Liver (tissue), 9 donors: ENCODE data around the gene SLC24A3. TPM values are rescaled to one million over a fixed set of nuclear protein-coding genes. Genes with fewer than 3 reads are reported as not detected.

Experiments
- DNase-seq: peaks from one replicate; pipeline ENCODE4 v3.0.0-alpha.2; 2017; ENCODE audit warnings: low spot score
- H3K27ac ChIP-seq, 2 donors: one replicate each; pipeline ENCODE4 v1.7.0; 2013; ENCODE audit warnings: inconsistent platforms in 2 of 2, low read length in 2 of 2, control low read depth in 1 of 2, low read depth in 1 of 2, mild to moderate bottlenecking in 1 of 2
- H3K27me3 ChIP-seq, 4 donors: one replicate each; pipeline versions ENCODE4 v1.6.1 to v1.7.0; 2013; ENCODE audit warnings: low read length in 3 of 4, inconsistent platforms in 1 of 4, mild to moderate bottlenecking in 1 of 4, moderate library complexity in 1 of 4; ENCODE audit not compliant: control insufficient read depth in 4 of 4, insufficient read depth in 4 of 4
- H3K36me3 ChIP-seq, 4 donors: one replicate each; pipeline versions ENCODE4 v1.6.1 to v1.7.0; 2013; ENCODE audit warnings: low read length in 3 of 4, mild to moderate bottlenecking in 3 of 4, low read depth in 1 of 4, moderate library complexity in 1 of 4; ENCODE audit not compliant: control insufficient read depth in 4 of 4, insufficient read depth in 3 of 4
- H3K4me1 ChIP-seq, 4 donors: one replicate each; pipeline versions ENCODE4 v1.6.1 to v1.7.0; 2013; ENCODE audit warnings: low read length in 3 of 4, mild to moderate bottlenecking in 3 of 4, moderate library complexity in 1 of 4; ENCODE audit not compliant: control insufficient read depth in 4 of 4, insufficient read depth in 4 of 4
- H3K4me3 ChIP-seq, 3 donors: one replicate each; pipeline versions ENCODE4 v1.6.1 to v1.7.0; 2013; ENCODE audit warnings: low read length in 3 of 3, control low read depth in 1 of 3, low read depth in 1 of 3, mild to moderate bottlenecking in 1 of 3
- H3K9ac ChIP-seq, 2 donors: one replicate each; pipeline ENCODE4 v1.7.0; 2013; ENCODE audit warnings: low read length in 2 of 2, mild to moderate bottlenecking in 2 of 2, moderate library complexity in 2 of 2, control low read depth in 1 of 2, low read depth in 1 of 2
- H3K9me3 ChIP-seq, 4 donors: one replicate each; pipeline versions ENCODE4 v1.6.1 to v1.7.0; 2013; ENCODE audit warnings: low read length in 3 of 4; ENCODE audit not compliant: control insufficient read depth in 4 of 4
- CTCF ChIP-seq: fragments of 150-350 bp; IDR thresholded peaks from 2 replicates; pipeline ENCODE4 v1.5.1; 2017; ENCODE audit warnings: improper control_type of control experiment, low read depth, low read length; ENCODE audit not compliant: missing input control
- EGR1 ChIP-seq, 2 donors: IDR thresholded peaks; 2 replicates each; pipeline ENCODE4 v1.6.1; 2016 to 2018; ENCODE audit warnings: antibody characterized with exemption in 2 of 2, low read depth in 2 of 2
- FOXA1 ChIP-seq: IDR thresholded peaks from 2 replicates; pipeline ENCODE4 v1.6.1; 2016; ENCODE audit warnings: antibody characterized with exemption
- FOXA2 ChIP-seq: IDR thresholded peaks from 2 replicates; pipeline ENCODE4 v1.6.1; 2016; ENCODE audit warnings: antibody characterized with exemption
- GABPA ChIP-seq, 2 donors: IDR thresholded peaks in 1 of 2; conservative IDR thresholded peaks in 1 of 2; 2 replicates each; pipeline ENCODE4 v1.6.1; 2016; ENCODE audit warnings: antibody characterized with exemption in 2 of 2, mild to moderate bottlenecking in 1 of 2, moderate library complexity in 1 of 2
- HNF4A ChIP-seq, 2 donors: conservative IDR thresholded peaks; 2 replicates each; pipeline ENCODE4 v1.6.1; 2016; ENCODE audit warnings: antibody characterized with exemption in 2 of 2, mild to moderate bottlenecking in 2 of 2
- HNF4G ChIP-seq: IDR thresholded peaks from 2 replicates; pipeline ENCODE4 v1.6.1; 2016; ENCODE audit warnings: antibody characterized with exemption
- JUND ChIP-seq, 2 donors: IDR thresholded peaks; 2 replicates each; pipeline ENCODE4 v1.6.1; 2016; ENCODE audit warnings: antibody characterized with exemption in 2 of 2
- NR2F2 ChIP-seq: IDR thresholded peaks from 2 replicates; pipeline ENCODE4 v1.6.1; 2016; ENCODE audit warnings: antibody characterized with exemption
- RAD21 ChIP-seq, 2 donors: IDR thresholded peaks; 2 replicates each; pipeline ENCODE4 v1.6.1; 2016; ENCODE audit warnings: antibody characterized with exemption in 2 of 2, mild to moderate bottlenecking in 2 of 2
- RXRA ChIP-seq, 2 donors: IDR thresholded peaks; 2 replicates each; pipeline ENCODE4 v1.6.1; 2017 to 2018; ENCODE audit warnings: antibody characterized with exemption in 2 of 2, mild to moderate bottlenecking in 1 of 2
- SP1 ChIP-seq: IDR thresholded peaks from 2 replicates; pipeline ENCODE4 v1.6.1; 2018; ENCODE audit warnings: antibody characterized with exemption, mild to moderate bottlenecking
- TAF1 ChIP-seq: conservative IDR thresholded peaks from 2 replicates; pipeline ENCODE4 v1.6.1; 2016; ENCODE audit warnings: antibody characterized with exemption, mild to moderate bottlenecking
- YY1 ChIP-seq: IDR thresholded peaks from 2 replicates; pipeline ENCODE4 v1.6.1; 2016; ENCODE audit warnings: antibody characterized with exemption, mild to moderate bottlenecking
- ZBTB33 ChIP-seq: IDR thresholded peaks from 2 replicates; pipeline ENCODE4 v1.6.1; 2016; ENCODE audit warnings: antibody characterized with exemption
- WGBS: extraction: QIAGEN DNeasy Blood & Tissue Kit; methylation state at CpG from one replicate; pipeline ENCODE4 v1.1.7; 2013; 5-methylcytosine and 5-hydroxymethylcytosine counted together
- polyA plus RNA-seq, 2 donors: library from polyadenylated mRNA; stranded (reverse) in 1 of 2; unstranded in 1 of 2; fragments of 200-250 nt in 1 of 2; fragments of >200 nt in 1 of 2; fragmentation: Nextera tagmentation in 1 of 2; extraction: Ambion mirVana in 1 of 2; gene quantifications; one replicate each; pipeline versions ENCODE4 v1.2.1 to v1.2.3, GENCODE V29; 2013 to 2015
- total RNA-seq, 2 donors: library from RNA; depleted of rRNA; stranded (reverse); fragments of >200 nt; gene quantifications; one replicate each; pipeline ENCODE4 v1.2.3, GENCODE V29; 2014
- TF ChIP-seq, protein P1 (sequence below): IDR thresholded peaks from 2 replicates; pipeline ENCODE4 v1.6.1; 2016; ENCODE audit warnings: antibody characterized with exemption
- TF ChIP-seq, protein P2 (sequence below): IDR thresholded peaks from 2 replicates; pipeline ENCODE4 v1.6.1; 2016; ENCODE audit warnings: antibody characterized with exemption, mild to moderate bottlenecking
- TF ChIP-seq, protein P3 (sequence below): IDR thresholded peaks from 2 replicates; pipeline ENCODE4 v1.6.1; 2016; ENCODE audit warnings: antibody characterized with exemption
- donor health status: healthy.
- donor health status: healthy.
- donor health status: healthy.
- donor health status: healthy.
- donor health status: healthy.

SLC24A3 gene
- total and polyA plus RNA-seq, 4 donors, result 0.28 to 1.8 (median 0.46) TPM

DNA sequence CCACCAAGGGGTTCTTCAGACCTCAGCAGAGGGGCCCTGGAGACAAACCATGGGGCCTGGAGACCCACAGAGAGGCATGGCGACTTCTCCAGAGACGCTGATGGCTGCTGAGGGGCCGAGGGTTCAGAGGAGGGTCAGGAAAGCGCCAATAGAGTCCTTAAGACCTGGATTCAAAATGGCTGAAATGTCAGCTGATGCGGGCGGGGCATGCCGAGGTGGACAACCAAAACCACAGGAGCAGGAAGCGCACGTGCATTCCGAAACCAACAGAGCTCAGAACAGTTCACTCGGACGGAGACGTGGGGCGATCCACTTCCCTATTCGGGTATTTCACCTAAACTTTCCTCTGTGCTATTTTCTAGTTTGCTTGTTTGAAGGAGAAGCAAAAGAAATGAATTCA is 445.7 kb downstream of the SLC24A3 start:
- H3K4me3 ChIP-seq, result no peak overlapping the region
- 86% methylated on average over 15 of the region's 15 CpGs for WGBS
- no peak for DNase-seq

More for the DNA sequence above, 445.7 kb downstream of the SLC24A3 start:
- TF ChIP-seq HNF4G (no peak), NR2F2 (no peak), RAD21 (IDR thresholded peaks at IDR 0.05) (no peak), SP1 (no peak), FOXA2 (no peak), YY1 (no peak), GABPA (IDR thresholded peaks at IDR 0.05 in 1 of 2, conservative IDR thresholded peaks at IDR 0.05 in 1 of 2) (no peak), EGR1 (IDR thresholded peaks at IDR 0.05; ENCODE audit: low read depth in 2 of 2) (no peak), HNF4A (conservative IDR thresholded peaks at IDR 0.05) (no peak), FOXA1 (no peak), CTCF (no peak), JUND (IDR thresholded peaks at IDR 0.05) (no peak), TAF1 (no peak), RXRA (IDR thresholded peaks at IDR 0.05) (no peak), ZBTB33 (no peak)
- TF ChIP-seq, protein P1, sequence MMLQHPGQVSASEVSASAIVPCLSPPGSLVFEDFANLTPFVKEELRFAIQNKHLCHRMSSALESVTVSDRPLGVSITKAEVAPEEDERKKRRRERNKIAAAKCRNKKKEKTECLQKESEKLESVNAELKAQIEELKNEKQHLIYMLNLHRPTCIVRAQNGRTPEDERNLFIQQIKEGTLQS, result no peak
- TF ChIP-seq, protein P2, sequence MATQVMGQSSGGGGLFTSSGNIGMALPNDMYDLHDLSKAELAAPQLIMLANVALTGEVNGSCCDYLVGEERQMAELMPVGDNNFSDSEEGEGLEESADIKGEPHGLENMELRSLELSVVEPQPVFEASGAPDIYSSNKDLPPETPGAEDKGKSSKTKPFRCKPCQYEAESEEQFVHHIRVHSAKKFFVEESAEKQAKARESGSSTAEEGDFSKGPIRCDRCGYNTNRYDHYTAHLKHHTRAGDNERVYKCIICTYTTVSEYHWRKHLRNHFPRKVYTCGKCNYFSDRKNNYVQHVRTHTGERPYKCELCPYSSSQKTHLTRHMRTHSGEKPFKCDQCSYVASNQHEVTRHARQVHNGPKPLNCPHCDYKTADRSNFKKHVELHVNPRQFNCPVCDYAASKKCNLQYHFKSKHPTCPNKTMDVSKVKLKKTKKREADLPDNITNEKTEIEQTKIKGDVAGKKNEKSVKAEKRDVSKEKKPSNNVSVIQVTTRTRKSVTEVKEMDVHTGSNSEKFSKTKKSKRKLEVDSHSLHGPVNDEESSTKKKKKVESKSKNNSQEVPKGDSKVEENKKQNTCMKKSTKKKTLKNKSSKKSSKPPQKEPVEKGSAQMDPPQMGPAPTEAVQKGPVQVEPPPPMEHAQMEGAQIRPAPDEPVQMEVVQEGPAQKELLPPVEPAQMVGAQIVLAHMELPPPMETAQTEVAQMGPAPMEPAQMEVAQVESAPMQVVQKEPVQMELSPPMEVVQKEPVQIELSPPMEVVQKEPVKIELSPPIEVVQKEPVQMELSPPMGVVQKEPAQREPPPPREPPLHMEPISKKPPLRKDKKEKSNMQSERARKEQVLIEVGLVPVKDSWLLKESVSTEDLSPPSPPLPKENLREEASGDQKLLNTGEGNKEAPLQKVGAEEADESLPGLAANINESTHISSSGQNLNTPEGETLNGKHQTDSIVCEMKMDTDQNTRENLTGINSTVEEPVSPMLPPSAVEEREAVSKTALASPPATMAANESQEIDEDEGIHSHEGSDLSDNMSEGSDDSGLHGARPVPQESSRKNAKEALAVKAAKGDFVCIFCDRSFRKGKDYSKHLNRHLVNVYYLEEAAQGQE, result no peak
- TF ChIP-seq, protein P3, sequence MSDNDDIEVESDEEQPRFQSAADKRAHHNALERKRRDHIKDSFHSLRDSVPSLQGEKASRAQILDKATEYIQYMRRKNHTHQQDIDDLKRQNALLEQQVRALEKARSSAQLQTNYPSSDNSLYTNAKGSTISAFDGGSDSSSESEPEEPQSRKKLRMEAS, result no peak
- H3K27me3 ChIP-seq, result peaks cover 0 to 3% (median 1%) of the 10 kb centered on the region in 4 donors
- no peaks in the 10 kb centered on the region for H3K36me3 ChIP-seq
- no peak overlapping the region for H3K27ac ChIP-seq
- no peaks in the 10 kb centered on the region for H3K9me3 ChIP-seq
- H3K4me1 ChIP-seq, result peaks cover 0 to 4% (median 0%) of the 10 kb centered on the region in 4 donors
- H3K9ac ChIP-seq, result no peak overlapping the region
